ENCODE data around the gene CHMP3.
A peak's percentile ranks its signal among the peaks of the same experiment; 100 is the strongest.
"Not testable (repeated sequence)": the region's sequence is repeated elsewhere in the genome, so short reads cannot be mapped to it uniquely, and the experiment has no call there.

The CHMP3 gene

DNA sequence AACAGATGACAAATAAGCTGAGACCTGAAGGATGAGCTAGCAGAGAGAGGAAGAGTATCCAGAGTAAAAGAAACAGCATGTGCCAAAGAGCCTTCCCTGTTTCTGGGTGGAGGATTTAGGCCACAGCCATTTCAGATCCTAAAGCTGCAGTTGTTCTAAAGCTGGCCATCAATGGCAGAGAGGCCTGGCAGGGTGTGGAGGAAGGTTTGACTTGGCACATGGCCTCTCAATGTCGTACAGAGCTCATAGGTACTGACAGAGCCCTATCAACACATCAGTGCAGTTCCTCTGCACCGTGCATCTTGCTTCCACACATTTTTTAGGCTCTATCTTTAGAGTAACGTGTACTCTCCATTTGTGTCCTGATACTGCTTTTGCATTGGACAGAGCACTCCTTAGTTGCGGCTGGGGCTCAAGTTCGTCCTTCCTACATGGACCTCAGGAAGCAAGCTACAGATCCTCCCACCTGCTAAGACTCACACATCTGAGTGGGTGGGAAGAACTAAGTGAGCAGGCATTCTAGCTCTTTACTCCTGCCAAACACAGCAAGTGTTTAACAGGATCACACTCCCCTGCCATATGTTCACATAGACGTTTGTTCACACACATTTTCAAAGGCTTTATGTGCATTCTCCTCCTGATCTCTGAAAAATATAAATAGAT, 3.0 kb upstream of the CHMP3 start:
- TF ChIP-seq ZNF274 (IDR thresholded peaks at IDR 0.05; ENCODE audit: low read depth, low read length): no peak
- no peak overlapping the region for H3K4me3 ChIP-seq (ENCODE audit: low read length)

DNA sequence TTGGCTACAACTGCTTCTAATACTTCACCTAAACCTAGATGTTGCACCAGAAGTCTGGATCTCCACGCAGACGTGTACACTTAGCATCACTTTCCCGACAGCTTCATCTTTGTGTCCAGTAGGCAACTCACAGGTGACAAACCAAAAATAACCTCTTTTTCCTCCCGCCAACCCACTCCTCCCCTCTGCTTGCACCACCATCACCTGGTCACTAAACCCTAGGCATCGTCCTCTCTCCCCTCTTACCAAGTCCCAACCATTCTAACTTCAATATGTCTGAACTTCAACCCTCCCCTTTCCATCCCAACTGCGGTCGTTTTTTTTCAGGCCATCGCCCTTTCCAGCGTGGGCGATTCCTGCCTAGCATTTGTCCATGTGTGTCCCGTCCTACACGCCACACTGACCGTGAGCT, 413 bp upstream of the CHMP3 start:
- peak overlapping the region; percentile 25; the same call in 1 of the 2 replicates for H3K4me3 ChIP-seq (ENCODE audit: low read length)
- no peak for TF ChIP-seq ZNF274 (IDR thresholded peaks at IDR 0.05; ENCODE audit: low read depth, low read length)

DNA sequence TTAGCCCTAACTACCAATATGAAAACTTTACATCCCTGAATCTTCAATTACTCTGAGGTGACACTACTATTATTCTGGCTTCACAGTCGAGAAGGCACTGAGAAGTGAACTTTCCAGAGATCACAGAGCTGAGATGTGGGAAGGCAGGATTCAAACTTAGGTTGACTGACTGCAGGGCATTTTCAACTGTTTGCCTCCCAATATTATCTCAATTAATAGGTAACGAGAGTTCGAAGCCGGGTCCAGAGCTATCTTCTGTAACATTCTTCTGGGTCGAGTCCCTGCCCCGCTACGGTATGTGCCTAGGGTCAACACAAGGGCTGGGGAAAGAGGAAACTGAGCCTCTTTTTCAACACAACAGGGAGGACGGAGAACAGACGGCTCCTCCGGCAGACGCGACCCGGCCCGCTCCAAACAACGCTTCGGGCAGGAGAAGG, 740 bp downstream of the CHMP3 start:
- no peak for TF ChIP-seq ZNF274 (IDR thresholded peaks at IDR 0.05; ENCODE audit: low read depth, low read length)
- H3K4me3 ChIP-seq (ENCODE audit: low read length): peak overlapping the region; percentile 93

DNA sequence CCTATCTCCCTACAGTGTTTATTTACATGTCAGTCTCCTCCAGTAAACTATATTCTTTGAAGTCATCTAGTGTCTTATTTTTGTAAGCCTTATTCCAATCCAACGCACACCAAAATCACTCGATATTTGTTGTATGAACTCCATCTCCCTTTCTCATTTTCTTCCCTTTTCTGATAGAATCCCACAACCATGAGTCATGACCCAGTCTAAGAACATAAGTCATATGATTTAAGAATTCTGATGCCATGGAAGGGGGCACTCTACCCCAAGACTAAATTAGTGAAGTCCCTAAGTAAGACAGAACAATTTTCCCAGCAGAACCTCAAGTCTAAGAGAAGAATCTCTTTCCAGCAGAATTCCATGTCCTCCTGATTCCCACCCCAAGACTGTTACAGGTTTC, 5.4 kb downstream of the CHMP3 start:
- H3K4me3 ChIP-seq (ENCODE audit: low read length): no peak overlapping the region
- no peak for TF ChIP-seq ZNF274 (IDR thresholded peaks at IDR 0.05; ENCODE audit: low read depth, low read length)

DNA sequence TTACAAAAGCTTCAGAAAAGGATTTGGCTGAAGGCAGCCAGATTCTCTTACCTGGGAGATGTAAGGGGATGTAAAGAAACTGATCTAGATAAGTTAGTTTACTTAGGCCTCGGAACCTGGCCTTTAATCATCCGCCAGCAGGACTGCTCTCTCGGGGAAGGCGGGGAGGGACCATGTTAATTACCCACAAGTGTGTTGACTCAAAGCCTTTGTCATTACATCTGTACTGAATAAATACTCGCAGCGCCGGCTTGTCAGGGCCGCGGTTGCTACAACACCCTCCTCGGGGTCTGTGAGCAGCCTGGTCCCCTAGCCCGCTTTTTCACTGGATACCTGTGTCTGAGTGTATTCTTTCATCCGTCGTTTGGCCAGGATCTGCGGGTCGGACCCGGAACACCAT, 6.7 kb downstream of the CHMP3 start:
- TF ChIP-seq ZNF274 (IDR thresholded peaks at IDR 0.05; ENCODE audit: low read depth, low read length): no peak
- H3K4me3 ChIP-seq (ENCODE audit: low read length): no peak overlapping the region

DNA sequence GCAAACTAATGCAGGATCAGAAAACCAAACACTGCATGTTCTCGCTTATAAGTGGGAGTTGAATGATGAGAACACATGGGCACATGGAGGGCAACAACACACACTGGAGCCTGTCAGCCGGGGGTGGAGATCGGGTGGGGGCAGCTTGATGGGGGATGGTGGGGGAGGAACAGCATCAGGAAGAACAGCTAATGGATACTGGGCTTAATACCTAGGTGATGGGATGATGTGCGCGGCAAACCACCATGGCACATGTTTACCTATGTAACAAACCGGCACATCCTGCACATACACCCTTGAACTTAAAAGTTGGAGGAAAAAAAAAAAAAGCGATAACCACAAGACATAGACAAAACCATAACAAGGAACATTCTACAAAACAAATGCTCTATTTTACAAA, 10.4 kb downstream of the CHMP3 start:
- H3K4me3 ChIP-seq (ENCODE audit: low read length): no peak overlapping the region
- TF ChIP-seq ZNF274 (IDR thresholded peaks at IDR 0.05; ENCODE audit: low read depth, low read length): no peak

DNA sequence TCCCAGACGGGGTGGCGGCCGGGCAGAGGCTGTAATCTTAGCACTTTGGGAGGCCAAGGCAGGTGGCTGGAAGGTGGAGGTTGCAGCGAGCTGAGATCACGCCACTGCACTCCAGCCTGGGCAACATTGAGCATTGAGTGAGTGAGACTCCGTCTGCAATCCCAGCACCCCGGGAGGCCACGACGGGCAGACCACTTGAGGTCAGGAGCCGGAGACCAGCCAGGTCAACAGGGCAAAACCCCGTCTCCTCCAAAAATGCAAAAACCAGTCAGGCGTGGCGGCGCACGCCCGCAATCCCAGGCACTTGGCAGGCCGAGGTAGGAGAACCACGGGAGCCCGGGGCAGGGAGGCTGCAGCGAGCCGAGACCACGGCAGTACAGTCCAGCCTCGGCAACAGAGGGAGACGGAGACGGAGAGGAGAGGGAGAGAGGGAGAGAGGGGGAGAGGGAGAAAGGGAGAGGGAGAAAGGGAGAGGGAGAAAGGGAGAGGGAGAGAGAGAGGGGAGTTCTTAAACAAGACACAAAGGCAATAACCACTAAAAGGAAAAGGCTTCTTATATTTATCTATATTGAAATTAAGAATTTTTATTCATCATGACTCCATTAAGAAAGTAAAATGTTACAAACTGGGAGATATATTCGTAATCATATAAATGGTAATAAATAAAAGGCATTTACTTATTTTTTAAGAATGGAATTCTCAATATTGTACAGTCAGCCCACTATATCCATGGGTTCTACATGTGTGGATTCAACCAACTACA, 13.1 kb downstream of the CHMP3 start:
- H3K4me3 ChIP-seq (ENCODE audit: low read length): not testable (repeated sequence)

DNA sequence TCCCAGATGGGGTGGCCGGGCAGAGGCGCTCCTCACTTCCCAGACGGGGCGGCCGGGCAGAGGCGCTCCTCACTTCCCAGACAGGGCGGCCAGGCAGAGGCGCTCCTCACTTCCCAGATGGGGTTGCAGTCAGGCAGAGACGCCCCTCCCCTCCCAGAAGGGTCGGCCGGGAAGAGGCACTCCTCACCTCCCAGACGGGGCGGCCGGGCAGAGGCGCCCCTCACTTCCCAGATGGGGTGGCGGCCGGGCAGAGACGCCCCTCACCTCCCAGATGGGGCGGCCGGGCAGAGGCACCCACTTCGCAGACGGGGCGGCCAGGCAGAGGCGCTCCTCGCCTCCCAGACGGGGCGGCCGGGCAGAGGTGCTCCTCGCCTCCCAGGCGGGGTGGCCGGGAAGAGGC, 13.8 kb downstream of the CHMP3 start:
- H3K4me3 ChIP-seq (ENCODE audit: low read length): not testable (repeated sequence)

DNA sequence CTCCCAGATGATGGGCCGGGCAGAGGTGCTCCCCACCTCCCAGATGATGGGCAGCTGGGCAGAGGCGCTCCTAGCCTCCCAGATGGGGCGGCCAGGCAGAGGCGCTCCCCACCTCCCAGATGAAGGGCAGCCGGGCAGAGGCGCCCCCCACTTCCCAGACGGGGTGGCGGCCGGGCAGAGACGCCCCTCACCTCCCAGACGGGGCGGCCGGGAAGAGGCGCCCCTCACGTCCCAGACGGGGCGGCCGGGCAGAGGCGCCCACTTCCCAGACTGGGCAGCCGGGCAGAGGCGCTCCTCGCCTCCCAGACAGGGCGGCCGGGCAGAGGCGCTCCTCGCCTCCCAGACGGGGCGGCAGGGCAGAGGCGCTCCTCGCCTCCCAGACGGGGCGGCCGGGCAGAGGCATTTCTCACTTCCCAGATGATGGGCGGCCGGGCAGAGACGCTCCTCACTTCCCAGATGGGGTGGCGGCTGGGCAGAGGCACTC, 14.3 kb downstream of the CHMP3 start:
- not testable (repeated sequence) for H3K4me3 ChIP-seq (ENCODE audit: low read length)

DNA sequence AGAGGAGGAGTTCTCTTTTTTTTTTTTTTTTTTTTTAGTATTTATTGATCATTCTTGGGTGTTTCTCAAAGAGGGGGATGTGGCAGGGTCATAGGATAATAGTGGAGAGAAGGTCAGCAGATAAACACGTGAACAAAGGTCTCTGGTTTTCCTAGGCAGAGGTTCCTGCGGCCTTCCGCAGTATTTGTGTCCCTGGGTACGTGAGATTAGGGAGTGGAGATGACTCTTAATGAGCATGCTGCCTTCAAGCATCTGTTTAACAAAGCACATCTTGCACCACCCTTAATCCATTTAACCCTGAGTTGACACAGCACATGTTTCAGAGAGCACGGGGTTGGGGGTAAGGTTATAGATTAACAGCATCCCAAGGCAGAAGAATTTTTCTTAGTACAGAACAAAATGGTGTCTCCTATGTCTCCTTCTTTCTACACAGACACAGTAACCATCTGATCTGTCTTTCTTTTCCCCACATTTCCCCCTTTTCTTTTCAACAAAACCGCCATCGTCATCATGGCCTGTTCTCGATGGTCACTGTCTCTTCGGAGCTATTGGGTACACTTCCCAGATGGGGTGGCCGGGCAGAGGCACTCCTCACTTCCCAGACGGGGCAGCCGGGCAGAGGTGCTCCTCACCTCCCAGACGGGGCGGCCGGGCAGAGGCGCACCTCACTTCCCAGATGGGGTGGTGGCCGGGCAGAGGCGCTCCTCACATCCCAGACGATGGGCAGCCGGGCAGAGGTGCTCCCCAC, 14.9 kb downstream of the CHMP3 start:
- H3K4me3 ChIP-seq (ENCODE audit: low read length): not testable (repeated sequence)

DNA sequence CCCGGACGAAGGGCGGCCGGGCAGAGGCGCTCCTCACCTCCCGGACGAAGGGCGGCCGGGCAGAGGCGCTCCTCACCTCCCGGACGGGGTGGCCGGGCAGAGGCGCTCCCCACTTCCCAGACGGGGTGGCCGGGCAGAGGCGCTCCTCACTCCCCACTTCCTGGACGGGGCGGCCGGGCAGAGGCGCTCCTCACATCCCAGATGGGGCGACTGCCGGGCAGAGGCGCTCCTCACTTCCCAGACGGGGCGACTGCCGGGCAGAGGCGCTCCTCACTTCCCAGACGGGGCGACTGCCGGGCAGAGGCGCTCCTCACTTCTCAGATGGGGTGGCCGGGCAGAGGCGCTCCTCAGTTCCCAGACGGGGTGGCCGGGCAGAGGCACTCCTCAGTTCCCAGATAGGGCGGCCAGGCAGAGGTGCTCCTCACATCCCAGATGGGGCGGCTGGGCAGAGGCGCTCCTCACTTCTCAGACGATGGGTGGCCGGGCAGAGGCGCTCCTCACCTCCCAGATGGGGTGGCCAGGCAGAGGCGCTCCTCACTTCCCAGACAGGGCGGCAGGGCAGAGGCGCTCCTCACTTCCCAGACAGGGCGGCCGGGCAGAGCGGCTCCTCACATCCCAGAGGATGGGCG, 17.8 kb downstream of the CHMP3 start:
- H3K4me3 ChIP-seq (ENCODE audit: low read length): not testable (repeated sequence)

DNA sequence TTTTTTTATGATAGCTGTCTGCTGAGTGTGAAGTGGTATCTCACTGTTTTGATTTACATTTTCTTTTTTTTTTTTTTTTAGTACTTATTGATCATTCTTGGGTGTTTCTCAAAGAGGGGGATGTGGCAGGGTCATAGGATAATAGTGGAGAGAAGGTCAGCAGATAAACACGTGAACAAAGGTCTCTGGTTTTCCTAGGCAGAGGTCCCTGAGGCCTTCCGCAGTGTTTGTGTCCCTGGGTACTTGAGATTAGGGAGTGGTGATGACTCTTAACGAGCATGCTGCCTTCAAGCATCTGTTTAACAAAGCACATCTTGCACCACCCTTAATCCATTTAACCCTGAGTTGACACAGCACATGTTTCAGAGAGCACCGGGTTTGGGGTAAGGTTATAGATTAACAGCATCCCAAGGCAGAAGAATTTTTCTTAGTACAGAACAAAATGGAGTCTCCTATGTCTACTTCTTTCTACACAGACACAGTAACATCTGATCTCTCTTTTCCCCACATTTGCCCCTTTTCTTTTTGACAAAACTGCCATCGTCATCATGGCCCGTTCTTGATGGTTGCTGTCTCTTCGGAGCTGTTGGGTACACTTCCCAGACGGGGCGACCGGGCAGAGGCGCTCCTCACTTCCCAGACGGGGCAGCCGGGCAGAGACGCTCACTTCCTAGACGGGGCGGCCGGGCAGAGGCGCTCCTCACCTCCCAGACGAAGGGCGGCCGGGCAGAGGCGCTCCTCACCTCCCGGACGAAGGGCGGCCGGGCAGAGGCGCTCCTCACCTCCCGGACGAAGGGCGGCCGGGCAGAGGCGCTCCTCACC, 18.8 kb downstream of the CHMP3 start:
- H3K4me3 ChIP-seq (ENCODE audit: low read length): not testable (repeated sequence)

DNA sequence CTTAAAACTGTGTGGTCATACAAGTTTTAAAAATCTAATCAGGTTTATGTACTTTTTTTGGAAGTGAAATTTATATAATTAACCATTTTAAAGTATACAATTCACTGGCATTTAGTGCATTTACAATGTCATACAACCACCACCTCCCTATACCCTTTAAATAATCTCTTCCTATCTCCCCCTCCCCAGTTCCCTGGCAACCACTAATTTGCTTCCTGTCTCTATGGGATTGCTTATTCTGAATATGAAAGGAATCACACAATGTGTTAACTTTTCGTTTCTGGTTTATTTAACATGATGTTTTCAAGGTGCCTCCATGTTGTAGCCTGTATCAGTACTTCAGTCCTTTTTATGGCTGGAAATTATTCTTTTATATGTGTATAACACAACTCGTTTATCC, 19.4 kb downstream of the CHMP3 start:
- TF ChIP-seq ZNF274 (IDR thresholded peaks at IDR 0.05; ENCODE audit: low read depth, low read length): no peak
- H3K4me3 ChIP-seq (ENCODE audit: low read length): no peak overlapping the region

DNA sequence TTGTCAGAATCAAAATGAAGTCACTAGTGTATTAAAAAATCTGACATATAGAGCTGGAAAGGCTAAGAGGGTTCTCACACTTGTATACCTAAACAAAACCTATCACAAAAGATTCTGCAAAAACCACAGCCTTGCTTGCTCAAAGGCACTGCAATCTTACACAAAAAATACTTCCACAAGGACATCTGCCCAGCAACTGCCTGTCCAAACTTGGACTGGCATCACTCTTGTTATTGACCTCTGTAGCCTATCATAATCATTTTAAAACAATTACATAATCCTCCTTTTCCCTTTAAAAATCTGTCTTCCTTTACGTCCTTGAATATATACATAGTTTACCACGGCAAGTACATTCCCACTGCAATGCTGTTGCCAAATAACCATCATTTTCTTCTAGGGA, 19.9 kb downstream of the CHMP3 start:
- no peak overlapping the region for H3K4me3 ChIP-seq (ENCODE audit: low read length)
- TF ChIP-seq ZNF274 (IDR thresholded peaks at IDR 0.05; ENCODE audit: low read depth, low read length): no peak
